ENCODE data around the gene PXYLP1.

- TF ChIP-seq TAF1 (IDR thresholded peaks at IDR 0.05; ENCODE audit: low read depth, low read length) = no peak
- no peak for TF ChIP-seq POLR2A (IDR thresholded peaks at IDR 0.05; ENCODE audit: low read depth, low read length)
- no peak for TF ChIP-seq POLR2AphosphoS5 (IDR thresholded peaks at IDR 0.05; ENCODE audit: low read depth, low read length)
- no peak for TF ChIP-seq PAX5 (IDR thresholded peaks at IDR 0.05; ENCODE audit: insufficient read depth, low read length, severe bottlenecking)
- no peak for TF ChIP-seq SPI1 (IDR thresholded peaks at IDR 0.05; ENCODE audit: low read depth, low read length)
Measured at GRCh38 chr3:141289228-141289772, 57.7 kb downstream of the PXYLP1 start.
